Body of pancreas (tissue), 4 donors: ENCODE data around the gene MYCBPAP. TPM values are rescaled to one million over a fixed set of nuclear protein-coding genes. Genes with fewer than 3 reads are reported as not detected.

Source experiments
- ATAC-seq: fragments of 150-250 bp; one replicate; pipeline ENCODE4 v1.9.1; 2016
- DNase-seq, 4 donors: peaks; one replicate each; pipeline ENCODE4 v3.0.0-alpha.2; 2019
- H3K27ac ChIP-seq, 4 donors: fragments of 200-600 bp; sonication (generic); 1 replicate in 3 of 4; 2 replicates in 1 of 4; pipeline versions ENCODE4 v1.5.1 to v1.6.1; 2016 to 2019; ENCODE audit warnings: mild to moderate bottlenecking in 1 of 4, mixed read lengths in 1 of 4, moderate library complexity in 1 of 4
- H3K27me3 ChIP-seq, 2 donors: fragments of 200-600 bp; sonication (generic); one replicate each; pipeline ENCODE4 v1.6.0; 2016; ENCODE audit warnings: mild to moderate bottlenecking in 1 of 2
- H3K36me3 ChIP-seq, 2 donors: fragments of 200-600 bp; sonication (generic); replicated peaks in 1 of 2; 2 replicates each; pipeline ENCODE4 v1.5.1; 2016; ENCODE audit warnings: low read depth in 2 of 2; ENCODE audit not compliant: insufficient read depth in 1 of 2
- H3K4me1 ChIP-seq: fragments of 200-600 bp; sonication (generic); one replicate; pipeline ENCODE4 v1.6.0; 2016
- H3K4me3 ChIP-seq, 2 donors: fragments of 200-600 bp; sonication (generic); 1 replicate in 1 of 2; 2 replicates in 1 of 2; pipeline ENCODE4 v1.5.1; 2016 to 2019
- H3K9me3 ChIP-seq, 3 donors: fragments of 200-600 bp; sonication (generic); 1 replicate in 2 of 3; 2 replicates in 1 of 3; pipeline ENCODE4 v1.5.1; 2016
- CTCF ChIP-seq, 7 experiments: fragments of 450-650 bp in 4 of 7; fragments of 200-600 bp in 3 of 7; sonication (generic) in 3 of 7; IDR thresholded peaks; one replicate each; pipeline ENCODE4 v1.5.1; 2016 to 2019; ENCODE audit warnings: antibody characterized with exemption in 7 of 7
- POLR2A ChIP-seq, 3 donors: fragments of 450-650 bp; IDR thresholded peaks; one replicate each; pipeline ENCODE4 v1.6.1; 2016; ENCODE audit warnings: antibody characterized with exemption in 3 of 3, mild to moderate bottlenecking in 2 of 3
- WGBS, 2 donors: methylation state at CpG; one replicate each; pipeline ENCODE4 v1.1.5; 2017; 5-methylcytosine and 5-hydroxymethylcytosine counted together
- intact Hi-C: fragments of 100-400 bp; cut with DNase I; formaldehyde crosslinking; loops from one replicate; pipeline ENCODE4 v1.15.1; 2023
- total RNA-seq, 2 donors: library from RNA; depleted of rRNA; stranded (reverse); fragments of >200 nt; gene quantifications; one replicate each; pipeline ENCODE4 v1.1.0, GENCODE V29; 2016

The MYCBPAP gene
- total RNA-seq, 2 donors from 2014 or later = 0.33 TPM; not detected in 1

GRCh38 chr17:50547035-50547735, 38.9 kb downstream of the MYCBPAP start, which contains the start of gene SPATA20:
Gene SPATA20, plus strand, starts transcription at chr17:50547174. Its CDS starts 35 bp downstream, at chr17:50547209.
- intact Hi-C loops = no loop called here
- 2% methylated on average over 12 to 42 of the region's 42 CpGs for WGBS, 2 donors
- TF ChIP-seq CTCF (IDR thresholded peaks at IDR 0.05) = peak; percentile 94 to 99 (median 98)
- peak; percentile 71 to 90 (median 82) for TF ChIP-seq POLR2A (IDR thresholded peaks at IDR 0.05)
- no peaks in the 10 kb centered on the region for H3K27me3 ChIP-seq
- DNase-seq (peak; percentile 94 to 97 (median 96)), ATAC-seq (peak; percentile 74)
- no peaks in the 10 kb centered on the region for H3K9me3 ChIP-seq
- peaks cover 0 to 2% of the 10 kb centered on the region in 2 donors for H3K36me3 ChIP-seq
- H3K4me1 ChIP-seq = peaks cover 50% of the 10 kb centered on the region
- peak within 1 kb of the TSS; percentile 29 to 32 for H3K4me3 ChIP-seq
- H3K27ac ChIP-seq = peak within 1 kb of the TSS; percentile 74 to 83 (median 77)

- DNase-seq = no peak
- intact Hi-C loops = no loop called here
- TF ChIP-seq CTCF (IDR thresholded peaks at IDR 0.05) (no peak), POLR2A (IDR thresholded peaks at IDR 0.05) (no peak)
- Histone ChIP-seq H3K4me3 (peak overlapping the region in 1 of 2 donors; percentile 32), H3K27me3 (no peaks in the 10 kb centered on the region), H3K36me3 (peaks cover 0 to 2% of the 10 kb centered on the region in 2 donors), H3K27ac (peak overlapping the region in 3 of 4 donors; percentile 77 to 83 (median 77)), H3K4me1 (peaks cover 45% of the 10 kb centered on the region), H3K9me3 (no peaks in the 10 kb centered on the region)
- ATAC-seq = no peak
- WGBS, 2 donors = 52 to 62% methylated on average over 4 to 5 of the region's 5 CpGs
These were observed 39.5 kb downstream of the MYCBPAP start for GRCh38 chr17:50547736-50548083.

GRCh38 chr17:50548831-50549230, 40.6 kb downstream of the MYCBPAP start:
- 89 to 90% methylated on average over 18 of the region's 18 CpGs for WGBS, 2 donors
- TF ChIP-seq CTCF (IDR thresholded peaks at IDR 0.05) (no peak), POLR2A (IDR thresholded peaks at IDR 0.05) (no peak)

GRCh38 chr17:50549256-50549941, 41.2 kb downstream of the MYCBPAP start:
- no peak for ATAC-seq
- Histone ChIP-seq H3K36me3 (peaks cover 0 to 2% of the 10 kb centered on the region in 2 donors), H3K9me3 (no peaks in the 10 kb centered on the region), H3K27me3 (no peaks in the 10 kb centered on the region), H3K27ac (no peak overlapping the region), H3K4me3 (no peak overlapping the region), H3K4me1 (peaks cover 30% of the 10 kb centered on the region)
- intact Hi-C loops = no loop called here
- DNase-seq = no peak
- no peak for TF ChIP-seq CTCF (IDR thresholded peaks at IDR 0.05)
- TF ChIP-seq POLR2A (IDR thresholded peaks at IDR 0.05) = no peak
- 86 to 89% methylated on average over 14 to 19 of the region's 19 CpGs for WGBS, 2 donors

More at GRCh38 chr17:50548831-50549230, 40.6 kb downstream of the MYCBPAP start:
- Histone ChIP-seq H3K36me3 (peaks cover 0 to 2% of the 10 kb centered on the region in 2 donors), H3K4me1 (peaks cover 34% of the 10 kb centered on the region), H3K9me3 (no peaks in the 10 kb centered on the region), H3K27ac (no peak overlapping the region), H3K27me3 (no peaks in the 10 kb centered on the region), H3K4me3 (no peak overlapping the region)
- ATAC-seq = no peak
- intact Hi-C loops = no loop called here
- no peak for DNase-seq
